B cell (primary cell): ENCODE measurements around the gene GRIK3. TPM values are rescaled to one million over a fixed set of nuclear protein-coding genes. Genes with fewer than 3 reads are reported as not detected.

Experiments
- ATAC-seq: fragments of 200-7000 bp; cut with Tn5 transposase; one replicate; pipeline ENCODE4 v1.10.0; 2021; ENCODE audit warnings: low read depth, mild to moderate bottlenecking, moderate number of reproducible peaks, moderate library complexity
- CTCF ChIA-PET: fragments of 350-600 bp; sonication (Branson Sonifier 250); formaldehyde crosslinking; loops from one replicate; lab custom pipeline; 2021; ENCODE audit warnings: antibody characterized with exemption, inconsistent platforms; lab: Charles Lee
- POLR2A ChIA-PET: fragments of 350-600 bp; sonication (Branson Sonifier 250); formaldehyde crosslinking; loops from one replicate; lab custom pipeline; 2021; ENCODE audit warnings: antibody characterized with exemption; lab: Charles Lee
- DNase-seq: peaks from one replicate; pipeline ENCODE4 v3.0.0; 2013
- H2AFZ ChIP-seq: 2 replicates; pipeline ENCODE4 v1.6.1; 2012; ENCODE audit warnings: mild to moderate bottlenecking, low read depth, low read length; ENCODE audit not compliant: insufficient read depth, poor library complexity, severe bottlenecking
- H3K27ac ChIP-seq, 2 donors: 1 replicate in 1 of 2; 2 replicates in 1 of 2; pipeline ENCODE4 v1.5.1; 2012 to 2013; ENCODE audit warnings: low read length in 2 of 2, mild to moderate bottlenecking in 2 of 2, moderate library complexity in 1 of 2
- H3K27me3 ChIP-seq, 4 experiments: fragments of 200-600 bp in 1 of 4; sonication (generic) in 1 of 4; replicated peaks in 1 of 4; 1 replicate in 2 of 4; 2 replicates in 2 of 4; pipeline versions ENCODE4 v1.6.1 to v1.7.0; 2013 to 2016; ENCODE audit warnings: low read length in 3 of 4, mild to moderate bottlenecking in 2 of 4, mixed read lengths in 1 of 4, moderate library complexity in 1 of 4; ENCODE audit not compliant: insufficient read depth in 4 of 4, control insufficient read depth in 3 of 4; ENCODE audit errors: control extremely low read depth in 1 of 4
- H3K36me3 ChIP-seq, 2 experiments: replicated peaks in 1 of 2; 1 replicate in 1 of 2; 2 replicates in 1 of 2; pipeline versions ENCODE4 v1.6.1 to v1.7.1; 2013; ENCODE audit warnings: low read length in 1 of 2; ENCODE audit not compliant: insufficient read depth in 2 of 2, control insufficient read depth in 1 of 2; ENCODE audit errors: control extremely low read depth in 1 of 2, extremely low read depth in 1 of 2
- H3K4me1 ChIP-seq, 2 donors: fragments of 200-600 bp in 1 of 2; sonication (generic) in 1 of 2; 1 replicate in 1 of 2; 2 replicates in 1 of 2; pipeline versions ENCODE4 v1.5.1 to v1.6.1; 2013 to 2017; ENCODE audit warnings: low read length in 2 of 2; ENCODE audit not compliant: control insufficient read depth in 2 of 2, insufficient read depth in 2 of 2
- H3K4me2 ChIP-seq: replicated peaks from 2 replicates; pipeline ENCODE3; 2012; ENCODE audit warnings: mild to moderate bottlenecking, low read depth, low read length; ENCODE audit not compliant: poor library complexity, severe bottlenecking
- H3K4me3 ChIP-seq, 5 experiments: fragments of 200-600 bp in 1 of 5; sonication (generic) in 1 of 5; 1 replicate in 3 of 5; 2 replicates in 2 of 5; pipeline versions ENCODE4 v1.5.1 to v1.7.0; 2011 to 2016; ENCODE audit warnings: low read length in 4 of 5, mild to moderate bottlenecking in 4 of 5, low read depth in 2 of 5, control low read depth in 1 of 5, moderate library complexity in 1 of 5; ENCODE audit not compliant: insufficient read depth in 1 of 5; ENCODE audit errors: control extremely low read depth in 1 of 5, extremely low read depth in 1 of 5
- H3K79me2 ChIP-seq: fragments of 200-600 bp; sonication (generic); one replicate; pipeline ENCODE4 v1.6.0; 2016; ENCODE audit warnings: low read length; ENCODE audit not compliant: control insufficient read depth, insufficient read depth
- H3K9ac ChIP-seq: fragments of 200-600 bp; sonication (generic); 2 replicates; pipeline ENCODE4 v1.6.1; 2017; ENCODE audit warnings: mild to moderate bottlenecking, low read length, moderate library complexity
- H3K9me3 ChIP-seq, 3 donors: one replicate each; pipeline versions ENCODE4 v1.6.1 to v1.7.1; 2013; ENCODE audit warnings: low read length in 2 of 3; ENCODE audit not compliant: control insufficient read depth in 2 of 3, insufficient read depth in 1 of 3; ENCODE audit errors: control extremely low read depth in 1 of 3
- H4K20me1 ChIP-seq: 2 replicates; pipeline ENCODE4 v1.6.0; 2012; ENCODE audit warnings: mild to moderate bottlenecking, low read length; ENCODE audit not compliant: insufficient read depth, control insufficient read depth, poor library complexity, severe bottlenecking
- H3K27ac Mint-ChIP-seq: one replicate; pipeline ENCODE4 v1.8.0; 2021; ENCODE audit warnings: mixed read lengths
- H3K27me3 Mint-ChIP-seq: one replicate; pipeline ENCODE4 v1.8.0; 2021; ENCODE audit warnings: mixed read lengths
- H3K4me1 Mint-ChIP-seq: one replicate; pipeline ENCODE4 v1.8.0; 2021; ENCODE audit warnings: mixed read lengths
- H3K4me3 Mint-ChIP-seq: one replicate; pipeline ENCODE4 v1.8.0; 2021; ENCODE audit warnings: mixed read lengths
- H3K9me3 Mint-ChIP-seq: one replicate; pipeline ENCODE4 v1.8.0; 2022; ENCODE audit warnings: mixed read lengths; ENCODE audit not compliant: insufficient read depth
- CTCF ChIP-seq: fragments of 200-600 bp; IDR thresholded peaks from one replicate; pipeline ENCODE4 v1.8.0; 2022; ENCODE audit warnings: antibody characterized with exemption, mild to moderate bottlenecking
- EZH2 ChIP-seq: IDR thresholded peaks from 2 replicates; pipeline ENCODE4 v1.6.1; 2012; ENCODE audit warnings: borderline replicate concordance, low read depth, mild to moderate bottlenecking, moderate library complexity, low read length; ENCODE audit not compliant: insufficient read depth, poor library complexity, severe bottlenecking
- WGBS: methylation state at CpG from one replicate; pipeline ENCODE4 v1.1.5; 2013; ENCODE audit warnings: missing lambda C conversion rate; ENCODE audit not compliant: insufficient coverage; 5-methylcytosine and 5-hydroxymethylcytosine counted together
- intact Hi-C: fragments of 100-400 bp; cut with micrococcal nuclease; formaldehyde crosslinking; loops from one replicate; pipeline ENCODE4 v1.10.0; 2022
- polyA plus RNA-seq: library from polyadenylated mRNA; depleted of rRNA; stranded (reverse); fragments of >200 nt; gene quantifications from 2 replicates; pipeline ENCODE4 v1.2.3, GENCODE V29; 2012
- total RNA-seq, 2 donors: library from RNA; stranded (reverse); fragments of 120-200 nt in 1 of 2; gene quantifications; 1 replicate in 1 of 2; 2 replicates in 1 of 2; pipeline versions ENCODE4 v1.2.3 to v1.2.4, GENCODE V29; 2013 to 2022

GRIK3 gene
- total and polyA plus RNA-seq, 2 donors (not counting 1 experiment from before 2014, with no cell fraction given): 0.12 to 1.5 TPM

- TF ChIP-seq CTCF (no peak), EZH2 (no peak)
- H3K4me1 Mint-ChIP-seq: no peaks in the 10 kb centered on the region
Observed at GRCh38 chr1:36766481-36766880, 267.8 kb downstream of the GRIK3 start.

GRCh38 chr1:36765785-36766300, 268.5 kb downstream of the GRIK3 start:
- ChIA-PET CTCF (no interaction called here), POLR2A (no interaction called here)
- Mint-ChIP-seq H3K4me3 (no peak overlapping the region), H3K9me3 (no peaks in the 10 kb centered on the region), H3K4me1 (no peaks in the 10 kb centered on the region), H3K27ac (no peak overlapping the region), H3K27me3 (peaks cover 25% of the 10 kb centered on the region)
- Histone ChIP-seq H2AFZ (no peak overlapping the region), H3K79me2 (no peaks in the 10 kb centered on the region), H3K9ac (no peak overlapping the region), H4K20me1 (no peaks in the 10 kb centered on the region), H3K27me3 (peaks cover 0 to 2% (median 0%) of the 10 kb centered on the region in 4 experiments), H3K27ac (no peak overlapping the region), H3K4me2 (no peak overlapping the region), H3K4me1 (no peaks in the 10 kb centered on the region), H3K36me3 (no peaks in the 10 kb centered on the region), H3K9me3 (peaks cover 0 to 6% (median 0%) of the 10 kb centered on the region in 3 donors), H3K4me3 (no peak overlapping the region)
- no peak for DNase-seq
- 29% methylated on average over 1 of the region's 5 CpGs for WGBS
- intact Hi-C loops: no loop called here
- no peak for ATAC-seq
- TF ChIP-seq EZH2: no peak
- no peak for TF ChIP-seq CTCF

More at GRCh38 chr1:36766481-36766880, 267.8 kb downstream of the GRIK3 start:
- H3K4me2 ChIP-seq: no peak overlapping the region
- H2AFZ ChIP-seq: no peak overlapping the region
- H3K9me3 ChIP-seq: peaks cover 0 to 6% (median 0%) of the 10 kb centered on the region in 3 donors
- no peaks in the 10 kb centered on the region for H4K20me1 ChIP-seq
- Mint-ChIP-seq H3K4me3 (no peak overlapping the region), H3K9me3 (no peaks in the 10 kb centered on the region), H3K27me3 (peaks cover 28% of the 10 kb centered on the region), H3K27ac (no peak overlapping the region)
- ChIA-PET CTCF (no interaction called here), POLR2A (no interaction called here)
- DNase-seq (no peak), ATAC-seq (no peak)
- no peaks in the 10 kb centered on the region for H3K79me2 ChIP-seq
- H3K27ac ChIP-seq: no peak overlapping the region
- WGBS: 47% methylated on average over 4 of the region's 4 CpGs
- no peaks in the 10 kb centered on the region for H3K36me3 ChIP-seq
- no peak overlapping the region for H3K9ac ChIP-seq
- intact Hi-C loops: no loop called here
- H3K27me3 ChIP-seq: peaks cover 0 to 6% (median 0%) of the 10 kb centered on the region in 4 experiments
- H3K4me3 ChIP-seq: no peak overlapping the region
- no peaks in the 10 kb centered on the region for H3K4me1 ChIP-seq
